ENCODE results near the gene DSCAML1. TPM values are rescaled to one million over a fixed set of nuclear protein-coding genes. Genes with fewer than 3 reads are reported as not detected.

Gene DSCAML1
- total RNA-seq, 4 donors from 2014 or later: 0.29 to 29.1 (median 3.4) TPM

- no peaks in the 10 kb centered on the region for H3K4me1 ChIP-seq
- intact Hi-C loops (cut with DNase I; ENCODE audit: low total_unique reads): no loop called here
- peak; percentile 67 to 76 for DNase-seq
Observed at GRCh38 chr11:117824571-117825537, 27.8 kb upstream of the DSCAML1 start, which contains the start of gene FXYD2. TSS of gene FXYD2 (minus strand) at chr11:117824744. CDS start at chr11:117824678, 66 bp downstream.

GRCh38 chr11:117823946-117824420 is 27.0 kb upstream of the DSCAML1 start:
- no peaks in the 10 kb centered on the region for H3K27me3 ChIP-seq
- H3K4me1 ChIP-seq: no peaks in the 10 kb centered on the region
- intact Hi-C loops (cut with DNase I; ENCODE audit: low total_unique reads): no loop called here
- TF ChIP-seq CTCF (IDR thresholded peaks at IDR 0.05) (no peak), POLR2A (IDR thresholded peaks at IDR 0.05) (no peak)
- peak overlapping the region; percentile 75 to 76 for H3K27ac ChIP-seq
- H3K9me3 ChIP-seq: no peaks in the 10 kb centered on the region
- H3K4me3 ChIP-seq: no peak overlapping the region
- DNase-seq: peak; percentile 66 to 78
- H3K36me3 ChIP-seq: no peaks in the 10 kb centered on the region

More at GRCh38 chr11:117824571-117825537, 27.8 kb upstream of the DSCAML1 start, which contains the start of gene FXYD2:
- H3K9me3 ChIP-seq: no peaks in the 10 kb centered on the region
- H3K36me3 ChIP-seq: no peaks in the 10 kb centered on the region
- no peak for TF ChIP-seq CTCF (IDR thresholded peaks at IDR 0.05)
- TF ChIP-seq POLR2A (IDR thresholded peaks at IDR 0.05): no peak
- no peaks in the 10 kb centered on the region for H3K27me3 ChIP-seq
- peak within 1 kb of the TSS; percentile 75 to 76 for H3K27ac ChIP-seq
- no peak within 1 kb of the TSS for H3K4me3 ChIP-seq

DNA sequence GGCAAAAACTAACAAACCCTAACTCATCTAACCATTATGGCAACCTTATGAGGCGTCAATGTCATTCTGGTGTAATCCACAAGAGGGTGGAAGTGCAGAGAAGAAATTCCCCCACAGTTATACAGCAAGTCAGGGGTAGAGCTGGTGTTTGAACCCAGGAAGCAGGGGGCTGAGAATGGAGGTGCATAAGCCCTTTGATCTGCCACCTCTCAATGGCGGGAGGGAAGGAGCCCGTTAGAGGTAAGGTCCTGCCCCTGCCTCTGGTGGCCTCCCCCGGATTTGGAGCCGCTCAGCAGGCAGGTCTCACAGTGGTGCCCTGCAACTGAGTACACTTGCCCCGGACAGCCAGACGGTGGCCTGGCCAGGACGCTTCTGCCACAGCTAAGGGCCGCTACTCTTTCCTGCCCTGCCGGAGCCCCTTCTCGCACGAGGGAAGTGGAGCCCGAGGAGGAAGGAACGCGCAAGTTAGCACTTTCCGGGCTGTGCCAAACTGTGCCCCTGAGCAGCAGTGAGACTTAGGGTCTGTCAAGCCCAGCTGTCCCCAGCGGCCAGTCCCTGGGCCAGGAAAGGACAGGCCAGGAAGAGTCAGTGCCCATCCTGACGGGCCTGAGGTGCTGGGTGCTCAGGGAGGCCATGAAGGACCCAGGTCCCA is 26.4 kb upstream of the DSCAML1 start:
- intact Hi-C loops (cut with DNase I; ENCODE audit: low total_unique reads): no loop called here
- no peak for TF ChIP-seq CTCF (IDR thresholded peaks at IDR 0.05)
- no peak for TF ChIP-seq POLR2A (IDR thresholded peaks at IDR 0.05)
- H3K4me1 ChIP-seq: no peaks in the 10 kb centered on the region
- DNase-seq: peak; percentile 18 to 29
- peak overlapping the region; percentile 75 to 76 for H3K27ac ChIP-seq
- no peak overlapping the region for H3K4me3 ChIP-seq
- H3K27me3 ChIP-seq: no peaks in the 10 kb centered on the region
- no peaks in the 10 kb centered on the region for H3K36me3 ChIP-seq
- H3K9me3 ChIP-seq: no peaks in the 10 kb centered on the region

DNA sequence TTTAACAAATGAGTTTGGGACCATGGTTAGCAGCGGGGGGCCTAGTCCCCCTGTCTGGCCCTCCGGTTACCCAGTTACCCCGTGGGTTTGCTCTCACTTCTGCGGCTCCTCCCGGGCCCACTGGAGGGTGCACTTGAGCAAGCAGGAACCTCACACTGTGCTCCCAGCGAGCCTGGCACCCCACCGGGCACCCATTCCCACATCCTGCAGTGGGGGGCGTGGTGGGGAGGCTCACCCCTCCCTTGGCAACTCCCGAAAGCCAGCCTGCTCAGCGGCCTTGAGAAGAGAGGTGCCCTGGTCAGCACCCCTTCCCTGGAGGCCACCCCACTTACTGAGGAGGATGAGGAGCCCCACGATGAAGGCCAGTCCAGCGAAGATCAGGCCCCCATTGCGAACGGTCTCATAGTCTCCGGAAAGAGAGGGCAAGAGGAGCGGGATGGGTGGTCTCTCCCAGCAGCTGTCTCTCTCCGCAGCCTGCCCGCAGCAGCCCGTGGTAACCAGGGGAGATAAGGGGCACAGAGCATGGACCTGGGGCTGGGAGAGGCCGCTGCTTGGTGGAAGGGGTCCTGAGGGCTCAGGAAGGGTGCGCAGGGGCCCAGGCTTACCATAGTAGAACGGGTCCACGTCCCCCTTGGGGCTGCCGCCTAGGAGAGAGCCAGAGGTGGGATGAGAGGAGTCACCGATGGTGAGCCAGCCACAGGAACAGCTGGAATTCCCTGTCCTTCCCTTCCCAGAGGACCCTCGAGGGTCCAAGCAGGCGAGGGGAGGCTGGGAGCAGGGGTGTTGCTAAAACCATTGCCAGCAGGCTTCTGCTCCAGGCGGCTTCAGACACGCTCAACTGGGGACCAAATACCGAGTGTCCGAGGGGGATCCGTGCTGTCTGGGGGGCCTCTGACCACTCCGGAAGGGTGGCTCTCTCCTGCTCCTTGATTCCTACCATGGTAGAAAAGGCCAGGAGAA is 25.3 kb upstream of the DSCAML1 start:
- Histone ChIP-seq H3K9me3 (no peaks in the 10 kb centered on the region), H3K4me3 (no peak overlapping the region), H3K4me1 (no peaks in the 10 kb centered on the region), H3K36me3 (no peaks in the 10 kb centered on the region), H3K27me3 (no peaks in the 10 kb centered on the region), H3K27ac (peak overlapping the region; percentile 75 to 76)
- peak in 1 of 4 experiments; percentile 27 for TF ChIP-seq CTCF (IDR thresholded peaks at IDR 0.05)
- no peak for TF ChIP-seq POLR2A (IDR thresholded peaks at IDR 0.05)
- intact Hi-C loops (cut with DNase I; ENCODE audit: low total_unique reads): no loop called here
- peak in 1 of 2 donors; percentile 15 for DNase-seq

Data from uterus (tissue), 4 donors.